Activated CD4-positive, alpha-beta T cell treated with anti-CD3 and anti-CD28 coated beads, Interleukin-2, amount 10 ng/mL, durations not matched to agents 7 days and 5 days (primary cell): ENCODE results near the gene LAMA2. TPM values are rescaled to one million over a fixed set of nuclear protein-coding genes. Genes with fewer than 3 reads are reported as not detected.
"Not testable (repeated sequence)": the region's sequence is repeated elsewhere in the genome, so short reads cannot be mapped to it uniquely, and the experiment has no call there.

ENCODE experiments used
- CTCF ChIA-PET: fragments of 350-600 bp; sonication (Branson Sonifier 250); formaldehyde crosslinking; loops from one replicate; lab custom pipeline; 2021; ENCODE audit warnings: antibody characterized with exemption; lab: Charles Lee
- POLR2A ChIA-PET: fragments of 350-600 bp; sonication (Branson Sonifier 250); formaldehyde crosslinking; loops from one replicate; lab custom pipeline; 2021; ENCODE audit warnings: antibody characterized with exemption; lab: Charles Lee
- DNase-seq: peaks from one replicate; pipeline ENCODE4 v3.0.0-alpha.2; 2020
- H3K27ac Mint-ChIP-seq: one replicate; pipeline ENCODE4 v1.8.0; 2021; ENCODE audit warnings: mild to moderate bottlenecking, moderate library complexity, mixed read lengths
- H3K27me3 Mint-ChIP-seq: one replicate; pipeline ENCODE4 v1.8.0; 2021; ENCODE audit warnings: mixed read lengths
- H3K36me3 Mint-ChIP-seq: one replicate; pipeline ENCODE4 v1.8.0; 2021; ENCODE audit warnings: low read depth, mixed read lengths
- H3K4me1 Mint-ChIP-seq: one replicate; pipeline ENCODE4 v1.8.0; 2021; ENCODE audit warnings: mixed read lengths
- H3K4me3 Mint-ChIP-seq: one replicate; pipeline ENCODE4 v1.8.0; 2021; ENCODE audit warnings: mild to moderate bottlenecking, moderate library complexity, mixed read lengths
- H3K9me3 Mint-ChIP-seq: one replicate; pipeline ENCODE4 v1.8.0; 2021; ENCODE audit warnings: mixed read lengths
- total RNA-seq, 2 experiments: library from RNA; stranded (reverse); gene quantifications; one replicate each; pipeline ENCODE4 v1.2.3, GENCODE V29; 2021

Gene LAMA2
- total RNA-seq, 2 experiments from 2014 or later: 0.02 to 0.05 TPM

- H3K9me3 Mint-ChIP-seq, H3K4me3 Mint-ChIP-seq, POLR2A ChIA-PET, H3K4me1 Mint-ChIP-seq, H3K36me3 Mint-ChIP-seq, CTCF ChIA-PET, DNase-seq, H3K27ac Mint-ChIP-seq, H3K27me3 Mint-ChIP-seq: not testable (repeated sequence)
Observed at GRCh38 chr6:129088481-129088880, 205.5 kb downstream of the LAMA2 start.

DNA sequence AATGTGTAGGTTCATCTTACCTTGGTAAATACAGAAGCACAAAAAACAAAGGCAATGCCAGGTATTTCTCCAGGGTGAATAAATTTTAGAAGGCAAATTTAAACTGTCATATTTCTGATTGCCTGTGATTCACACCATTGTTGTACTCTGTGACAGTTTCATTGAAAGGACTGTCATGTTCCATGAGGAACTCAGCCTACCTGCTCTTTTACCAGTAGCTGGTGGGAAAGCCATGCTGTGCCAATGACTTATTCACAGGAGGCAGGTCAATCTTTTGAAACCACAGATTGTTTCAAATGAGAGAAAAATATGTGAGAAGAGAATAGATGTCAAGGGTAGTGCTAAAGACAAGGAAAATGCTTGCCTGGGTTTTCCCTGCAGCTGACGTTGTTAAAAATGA lies 206.4 kb downstream of the LAMA2 start:
- no peak for DNase-seq
- H3K9me3 Mint-ChIP-seq: no peaks in the 10 kb centered on the region
- no peaks in the 10 kb centered on the region for H3K36me3 Mint-ChIP-seq
- H3K4me3 Mint-ChIP-seq: no peak overlapping the region
- H3K27me3 Mint-ChIP-seq: peaks cover 3% of the 10 kb centered on the region
- H3K27ac Mint-ChIP-seq: no peak overlapping the region
- ChIA-PET POLR2A (no interaction called here), CTCF (no interaction called here)
- no peaks in the 10 kb centered on the region for H3K4me1 Mint-ChIP-seq

GRCh38 chr6:129094147-129094546 lies 211.2 kb downstream of the LAMA2 start:
- no peak for DNase-seq
- ChIA-PET CTCF (no interaction called here), POLR2A (no interaction called here)
- no peaks in the 10 kb centered on the region for H3K27me3 Mint-ChIP-seq
- H3K9me3 Mint-ChIP-seq: no peaks in the 10 kb centered on the region
- no peak overlapping the region for H3K27ac Mint-ChIP-seq
- H3K4me1 Mint-ChIP-seq: no peaks in the 10 kb centered on the region
- no peaks in the 10 kb centered on the region for H3K36me3 Mint-ChIP-seq
- no peak overlapping the region for H3K4me3 Mint-ChIP-seq

GRCh38 chr6:129096651-129097290 lies 213.8 kb downstream of the LAMA2 start:
- no peak overlapping the region for H3K4me3 Mint-ChIP-seq
- H3K36me3 Mint-ChIP-seq: no peaks in the 10 kb centered on the region
- CTCF ChIA-PET: no interaction called here
- H3K27ac Mint-ChIP-seq: no peak overlapping the region
- no peaks in the 10 kb centered on the region for H3K9me3 Mint-ChIP-seq
- DNase-seq: no peak
- no peaks in the 10 kb centered on the region for H3K27me3 Mint-ChIP-seq
- POLR2A ChIA-PET: no interaction called here
- no peaks in the 10 kb centered on the region for H3K4me1 Mint-ChIP-seq

DNA sequence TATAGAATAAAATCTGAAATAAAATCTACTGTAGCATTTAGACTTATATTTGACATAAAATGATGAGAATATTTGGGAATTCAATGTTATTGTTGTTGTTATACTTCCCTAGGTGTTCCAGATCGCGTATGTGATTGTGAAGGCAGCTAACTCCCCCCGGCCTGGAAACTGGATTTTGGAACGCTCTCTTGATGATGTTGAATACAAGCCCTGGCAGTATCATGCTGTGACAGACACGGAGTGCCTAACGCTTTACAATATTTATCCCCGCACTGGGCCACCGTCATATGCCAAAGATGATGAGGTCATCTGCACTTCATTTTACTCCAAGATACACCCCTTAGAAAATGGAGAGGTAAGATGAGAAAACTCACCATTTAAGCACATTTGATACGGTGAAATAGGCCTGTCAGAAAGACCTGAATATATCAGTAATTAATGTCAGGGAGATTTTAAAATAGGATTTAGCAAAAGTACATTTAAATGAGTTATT lies 215.2 kb downstream of the LAMA2 start:
- no peaks in the 10 kb centered on the region for H3K36me3 Mint-ChIP-seq
- CTCF ChIA-PET: no interaction called here

GRCh38 chr6:129099696-129100095 lies 216.8 kb downstream of the LAMA2 start:
- Mint-ChIP-seq H3K36me3 (no peaks in the 10 kb centered on the region), H3K4me3 (no peak overlapping the region), H3K27me3 (no peaks in the 10 kb centered on the region), H3K27ac (no peak overlapping the region), H3K4me1 (no peaks in the 10 kb centered on the region), H3K9me3 (no peaks in the 10 kb centered on the region)
- ChIA-PET POLR2A (no interaction called here), CTCF (no interaction called here)
- DNase-seq: no peak

More for the DNA sequence above, 215.2 kb downstream of the LAMA2 start:
- Mint-ChIP-seq H3K4me1 (no peaks in the 10 kb centered on the region), H3K27ac (no peak overlapping the region), H3K9me3 (no peaks in the 10 kb centered on the region), H3K4me3 (no peak overlapping the region), H3K27me3 (no peaks in the 10 kb centered on the region)
- no peak for DNase-seq
- POLR2A ChIA-PET: no interaction called here

DNA sequence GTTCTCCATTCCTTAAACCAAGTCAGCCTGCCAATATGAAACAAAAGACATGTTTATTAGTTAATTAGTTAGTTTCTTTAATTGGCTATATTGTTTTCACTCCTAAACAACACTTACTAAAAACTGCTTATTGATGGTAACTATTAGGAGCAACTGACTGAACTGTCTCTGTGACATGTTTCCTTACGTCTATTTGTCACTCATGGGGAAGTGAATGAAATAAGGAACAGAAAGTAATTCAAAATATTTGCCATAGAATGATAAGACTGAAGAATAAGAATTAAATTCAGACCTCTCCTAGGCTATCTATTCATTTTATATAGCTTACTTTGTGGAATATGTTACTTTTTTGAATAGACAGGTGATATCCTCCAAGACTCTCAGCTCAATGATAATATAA lies 217.2 kb downstream of the LAMA2 start:
- Mint-ChIP-seq H3K4me1 (no peaks in the 10 kb centered on the region), H3K27me3 (no peaks in the 10 kb centered on the region), H3K4me3 (no peak overlapping the region), H3K36me3 (no peaks in the 10 kb centered on the region), H3K27ac (no peak overlapping the region), H3K9me3 (no peaks in the 10 kb centered on the region)
- POLR2A ChIA-PET: no interaction called here
- CTCF ChIA-PET: no interaction called here
- DNase-seq: no peak

- H3K4me1 Mint-ChIP-seq: no peaks in the 10 kb centered on the region
- ChIA-PET CTCF (no interaction called here), POLR2A (no interaction called here)
- no peaks in the 10 kb centered on the region for H3K27me3 Mint-ChIP-seq
- DNase-seq: no peak
- H3K27ac Mint-ChIP-seq: no peak overlapping the region
- no peaks in the 10 kb centered on the region for H3K36me3 Mint-ChIP-seq
- no peak overlapping the region for H3K4me3 Mint-ChIP-seq
- H3K9me3 Mint-ChIP-seq: no peaks in the 10 kb centered on the region
Observed at GRCh38 chr6:129102741-129103140, 219.8 kb downstream of the LAMA2 start.

DNA sequence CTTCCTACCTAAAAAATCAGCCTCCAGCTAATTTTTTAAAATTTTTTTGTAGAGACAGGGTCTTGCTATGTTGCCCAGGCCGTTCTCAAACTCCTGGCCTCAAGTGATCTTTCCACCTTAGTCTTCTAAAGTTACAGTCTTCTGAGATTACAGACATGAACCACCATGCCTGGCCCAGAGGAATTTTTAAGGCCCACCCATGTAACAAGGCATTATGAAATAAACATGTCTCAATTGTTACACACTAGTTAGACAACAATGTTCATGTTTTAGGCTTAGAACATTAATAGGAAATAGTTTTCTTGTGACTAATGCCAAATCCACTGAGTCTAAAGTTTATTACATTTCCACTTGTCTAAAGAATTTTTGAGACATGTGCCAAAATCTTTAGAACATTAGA lies 221.2 kb downstream of the LAMA2 start:
- H3K4me3 Mint-ChIP-seq: no peak overlapping the region
- DNase-seq: no peak
- POLR2A ChIA-PET: no interaction called here
- CTCF ChIA-PET: no interaction called here
- H3K9me3 Mint-ChIP-seq: no peaks in the 10 kb centered on the region
- H3K27me3 Mint-ChIP-seq: no peaks in the 10 kb centered on the region
- H3K4me1 Mint-ChIP-seq: no peaks in the 10 kb centered on the region
- H3K27ac Mint-ChIP-seq: no peak overlapping the region
- no peaks in the 10 kb centered on the region for H3K36me3 Mint-ChIP-seq

GRCh38 chr6:129104560-129104959 lies 221.6 kb downstream of the LAMA2 start:
- no peak for DNase-seq
- Mint-ChIP-seq H3K4me3 (no peak overlapping the region), H3K27me3 (no peaks in the 10 kb centered on the region), H3K9me3 (no peaks in the 10 kb centered on the region), H3K27ac (no peak overlapping the region), H3K4me1 (no peaks in the 10 kb centered on the region), H3K36me3 (no peaks in the 10 kb centered on the region)
- CTCF ChIA-PET: no interaction called here
- POLR2A ChIA-PET: no interaction called here

- DNase-seq: no peak
- ChIA-PET POLR2A (no interaction called here), CTCF (no interaction called here)
- Mint-ChIP-seq H3K4me3 (no peak overlapping the region), H3K9me3 (no peaks in the 10 kb centered on the region), H3K27ac (no peak overlapping the region), H3K27me3 (no peaks in the 10 kb centered on the region), H3K4me1 (no peaks in the 10 kb centered on the region), H3K36me3 (no peaks in the 10 kb centered on the region)
Observed at GRCh38 chr6:129105035-129105434, 222.1 kb downstream of the LAMA2 start.

GRCh38 chr6:129105793-129106192 lies 222.9 kb downstream of the LAMA2 start:
- no peaks in the 10 kb centered on the region for H3K36me3 Mint-ChIP-seq
- no peaks in the 10 kb centered on the region for H3K9me3 Mint-ChIP-seq
- DNase-seq: no peak
- CTCF ChIA-PET: no interaction called here
- H3K27ac Mint-ChIP-seq: no peak overlapping the region
- no peaks in the 10 kb centered on the region for H3K27me3 Mint-ChIP-seq
- H3K4me3 Mint-ChIP-seq: no peak overlapping the region
- POLR2A ChIA-PET: no interaction called here
- no peaks in the 10 kb centered on the region for H3K4me1 Mint-ChIP-seq

- no peak overlapping the region for H3K4me3 Mint-ChIP-seq
- no peaks in the 10 kb centered on the region for H3K9me3 Mint-ChIP-seq
- POLR2A ChIA-PET: no interaction called here
- CTCF ChIA-PET: no interaction called here
- no peaks in the 10 kb centered on the region for H3K36me3 Mint-ChIP-seq
- H3K27ac Mint-ChIP-seq: no peak overlapping the region
- DNase-seq: no peak
- H3K4me1 Mint-ChIP-seq: no peaks in the 10 kb centered on the region
- no peaks in the 10 kb centered on the region for H3K27me3 Mint-ChIP-seq
Observed at GRCh38 chr6:129108337-129108736, 225.4 kb downstream of the LAMA2 start.

GRCh38 chr6:129110690-129111343 lies 227.9 kb downstream of the LAMA2 start:
- H3K36me3 Mint-ChIP-seq: no peaks in the 10 kb centered on the region
- DNase-seq: no peak
- H3K4me3 Mint-ChIP-seq: no peak overlapping the region
- H3K27ac Mint-ChIP-seq: no peak overlapping the region
- H3K4me1 Mint-ChIP-seq: no peaks in the 10 kb centered on the region
- ChIA-PET POLR2A (no interaction called here), CTCF (no interaction called here)
- H3K27me3 Mint-ChIP-seq: no peaks in the 10 kb centered on the region
- no peaks in the 10 kb centered on the region for H3K9me3 Mint-ChIP-seq
